Measurements from ENCODE around the gene GRID1. TPM values are rescaled to one million over a fixed set of nuclear protein-coding genes. Genes with fewer than 3 reads are reported as not detected.

The GRID1 gene
- total RNA-seq, 4 donors from 2014 or later = 1.4 to 4.9 (median 2.0) TPM

DNA sequence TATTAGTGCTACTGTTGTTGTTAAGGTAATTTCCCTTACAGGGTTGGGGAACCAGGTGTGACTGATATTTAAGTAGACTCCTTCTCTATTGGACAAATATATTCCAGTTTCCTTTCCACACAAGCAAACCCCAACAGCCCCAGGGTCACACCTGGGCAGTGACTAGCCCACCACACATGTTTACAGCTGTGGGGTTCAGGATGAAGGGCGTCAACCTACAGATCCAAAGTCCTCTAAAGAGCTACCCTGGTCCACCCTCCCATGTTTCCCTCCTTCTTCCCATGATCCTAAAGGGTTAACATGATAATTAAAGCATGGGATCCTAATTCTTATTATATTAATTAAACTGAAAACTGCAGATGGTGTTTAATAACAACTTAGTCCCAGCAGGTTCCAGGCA, 701.5 kb downstream of the GRID1 start:
- DNase-seq (ENCODE audit: low spot score in 2 of 2) = no peak
- TF ChIP-seq, protein P1, sequence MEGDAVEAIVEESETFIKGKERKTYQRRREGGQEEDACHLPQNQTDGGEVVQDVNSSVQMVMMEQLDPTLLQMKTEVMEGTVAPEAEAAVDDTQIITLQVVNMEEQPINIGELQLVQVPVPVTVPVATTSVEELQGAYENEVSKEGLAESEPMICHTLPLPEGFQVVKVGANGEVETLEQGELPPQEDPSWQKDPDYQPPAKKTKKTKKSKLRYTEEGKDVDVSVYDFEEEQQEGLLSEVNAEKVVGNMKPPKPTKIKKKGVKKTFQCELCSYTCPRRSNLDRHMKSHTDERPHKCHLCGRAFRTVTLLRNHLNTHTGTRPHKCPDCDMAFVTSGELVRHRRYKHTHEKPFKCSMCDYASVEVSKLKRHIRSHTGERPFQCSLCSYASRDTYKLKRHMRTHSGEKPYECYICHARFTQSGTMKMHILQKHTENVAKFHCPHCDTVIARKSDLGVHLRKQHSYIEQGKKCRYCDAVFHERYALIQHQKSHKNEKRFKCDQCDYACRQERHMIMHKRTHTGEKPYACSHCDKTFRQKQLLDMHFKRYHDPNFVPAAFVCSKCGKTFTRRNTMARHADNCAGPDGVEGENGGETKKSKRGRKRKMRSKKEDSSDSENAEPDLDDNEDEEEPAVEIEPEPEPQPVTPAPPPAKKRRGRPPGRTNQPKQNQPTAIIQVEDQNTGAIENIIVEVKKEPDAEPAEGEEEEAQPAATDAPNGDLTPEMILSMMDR (IDR thresholded peaks at IDR 0.05) = no peak
- no peak for TF ChIP-seq POLR2A (IDR thresholded peaks at IDR 0.05)
- 79 to 96% methylated on average over 1 of the region's 1 CpG for WGBS, 2 donors
- H3K4me3 ChIP-seq (ENCODE audit: low read depth, poor library complexity, severe bottlenecking) = no peak overlapping the region
- intact Hi-C loops (cut with DNase I; ENCODE audit: low total_unique reads) = no loop called here

DNA sequence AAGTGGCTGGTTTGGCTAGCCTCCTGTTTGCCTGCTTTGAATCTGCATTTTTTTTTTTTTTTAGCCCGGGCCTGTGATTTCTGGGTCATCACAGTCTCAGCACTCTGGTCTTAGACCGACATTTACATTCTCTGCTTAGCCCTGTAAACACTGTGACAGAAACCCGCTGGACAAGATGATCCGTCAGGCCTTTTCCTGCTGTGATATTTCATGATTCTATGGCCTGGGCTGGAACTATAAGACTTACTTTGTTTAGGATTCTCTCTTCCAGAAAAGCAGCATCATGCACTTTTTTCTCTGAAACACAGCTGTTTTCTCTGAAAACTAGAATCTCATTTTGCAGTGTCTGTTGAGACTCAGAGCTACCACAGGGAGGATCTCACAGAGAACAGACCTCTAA, 705.5 kb downstream of the GRID1 start:
- 84 to 85% methylated on average over 4 of the region's 4 CpGs for WGBS, 2 donors
- no peak for DNase-seq (ENCODE audit: low spot score in 2 of 2)
- no peak for TF ChIP-seq POLR2A (IDR thresholded peaks at IDR 0.05)
- TF ChIP-seq, protein P1 (IDR thresholded peaks at IDR 0.05) = no peak
- H3K4me3 ChIP-seq (ENCODE audit: low read depth, poor library complexity, severe bottlenecking) = no peak overlapping the region
- intact Hi-C loops (cut with DNase I; ENCODE audit: low total_unique reads) = no loop called here

DNA sequence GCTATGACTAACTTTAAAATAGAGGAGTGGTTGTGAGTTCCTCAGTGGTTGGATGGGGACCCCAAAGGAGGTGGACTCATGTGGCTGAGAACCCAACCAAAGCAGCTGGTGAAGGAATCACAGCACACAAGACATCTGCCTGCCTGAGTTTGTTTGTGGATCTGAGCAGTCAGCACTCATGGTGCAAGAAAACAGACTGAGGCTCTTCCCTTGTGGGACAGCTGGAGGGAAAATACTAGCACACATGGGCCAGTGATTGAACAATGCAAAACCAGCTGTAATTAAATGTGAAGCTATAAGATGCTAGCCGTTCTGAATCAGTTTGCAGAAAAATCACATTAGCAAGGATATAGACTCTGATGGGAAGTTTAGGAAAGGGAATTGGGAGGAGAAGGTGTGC, 707.3 kb downstream of the GRID1 start:
- 91 to 96% methylated on average over 1 of the region's 1 CpG for WGBS, 2 donors
- no peak overlapping the region for H3K4me3 ChIP-seq (ENCODE audit: low read depth, poor library complexity, severe bottlenecking)
- TF ChIP-seq, protein P1 (IDR thresholded peaks at IDR 0.05) = no peak
- no peak for TF ChIP-seq POLR2A (IDR thresholded peaks at IDR 0.05)
- DNase-seq (ENCODE audit: low spot score in 2 of 2) = no peak
- intact Hi-C loops (cut with DNase I; ENCODE audit: low total_unique reads) = no loop called here

DNA sequence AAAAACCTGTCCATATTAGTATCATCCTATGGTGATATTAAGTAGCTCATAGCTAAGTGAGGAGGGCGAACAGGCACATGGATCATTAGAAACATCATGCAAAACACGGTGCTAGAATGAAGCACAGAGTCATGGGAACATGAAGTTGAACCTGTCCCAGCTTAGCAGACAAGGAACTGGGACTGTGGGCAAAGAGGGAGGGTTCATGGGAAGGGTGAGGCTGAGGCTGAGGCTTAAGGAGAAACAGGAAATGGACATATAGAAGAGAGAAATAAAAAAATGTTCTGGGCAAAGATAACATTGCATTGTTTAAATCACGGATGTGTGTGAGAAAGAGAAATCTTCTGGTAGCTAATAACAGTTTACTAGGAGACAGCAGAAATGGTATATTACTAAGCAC, 708.1 kb downstream of the GRID1 start:
- WGBS, 2 donors = 49 to 56% methylated on average over 3 of the region's 3 CpGs
- intact Hi-C loops (cut with DNase I; ENCODE audit: low total_unique reads) = no loop called here

DNA sequence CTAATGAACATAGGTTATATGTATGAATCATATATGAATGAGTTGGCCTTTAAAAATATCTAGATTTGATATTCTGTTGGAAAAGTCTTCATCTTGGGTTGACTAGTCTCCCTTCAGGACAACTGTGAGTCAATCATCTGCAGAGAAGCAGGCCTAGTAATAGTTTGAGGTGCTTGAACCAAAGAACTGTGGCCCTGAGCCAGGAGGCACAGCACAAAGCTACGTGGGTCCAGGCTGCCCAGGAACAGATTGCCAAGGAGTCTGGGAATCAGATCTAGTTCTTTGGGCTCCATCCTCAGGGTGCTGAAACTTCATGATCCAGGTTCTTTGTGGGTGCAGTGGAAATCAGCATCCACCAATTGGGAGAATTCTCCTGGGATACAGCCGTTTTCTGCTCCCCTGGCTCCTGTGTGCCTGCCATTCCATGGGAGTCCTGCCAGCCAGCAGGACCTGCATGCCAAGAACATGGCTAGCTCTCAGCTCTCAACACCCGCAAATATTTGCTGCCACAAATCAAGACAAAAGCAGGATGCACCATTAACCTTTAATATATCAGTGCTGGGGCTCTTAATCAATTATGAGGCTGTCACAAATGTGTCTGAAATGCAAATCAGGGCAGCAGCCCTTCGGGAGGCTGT, 709.0 kb downstream of the GRID1 start:
- TF ChIP-seq, protein P1 (IDR thresholded peaks at IDR 0.05) = no peak
- TF ChIP-seq POLR2A (IDR thresholded peaks at IDR 0.05) = no peak
- H3K4me3 ChIP-seq (ENCODE audit: low read depth, poor library complexity, severe bottlenecking) = no peak overlapping the region
- DNase-seq (ENCODE audit: low spot score in 2 of 2) = no peak
- WGBS, 2 donors = 31 to 38% methylated on average over 4 of the region's 4 CpGs
- intact Hi-C loops (cut with DNase I; ENCODE audit: low total_unique reads) = no loop called here

More for the DNA sequence above, 708.1 kb downstream of the GRID1 start:
- DNase-seq (ENCODE audit: low spot score in 2 of 2) = no peak
- TF ChIP-seq, protein P1 (IDR thresholded peaks at IDR 0.05) = no peak
- TF ChIP-seq POLR2A (IDR thresholded peaks at IDR 0.05) = no peak
- H3K4me3 ChIP-seq (ENCODE audit: low read depth, poor library complexity, severe bottlenecking) = no peak overlapping the region

DNA sequence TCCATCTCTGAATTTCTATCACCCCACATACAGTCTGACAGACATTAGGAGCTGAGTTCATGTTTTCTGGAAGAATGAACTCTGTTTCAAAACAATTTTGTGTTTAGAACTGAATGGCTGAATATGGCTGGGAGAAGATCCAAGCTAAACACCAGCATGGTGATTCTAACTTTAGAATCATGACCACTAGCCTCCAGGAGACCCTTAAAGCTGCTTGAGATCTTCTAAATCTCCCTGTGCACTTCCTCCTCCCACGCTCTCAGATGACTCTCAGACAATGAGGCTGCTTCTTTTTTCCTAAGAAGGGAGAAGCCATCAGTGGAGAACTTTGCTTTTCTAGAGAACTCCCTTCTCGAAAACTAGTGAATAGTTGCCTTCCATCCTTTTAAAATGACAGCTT, 711.2 kb downstream of the GRID1 start:
- TF ChIP-seq, protein P1 (IDR thresholded peaks at IDR 0.05) = no peak
- no peak for TF ChIP-seq POLR2A (IDR thresholded peaks at IDR 0.05)
- intact Hi-C loops (cut with DNase I; ENCODE audit: low total_unique reads) = no loop called here
- H3K4me3 ChIP-seq (ENCODE audit: low read depth, poor library complexity, severe bottlenecking) = no peak overlapping the region
- WGBS, 2 donors = 67 to 78% methylated on average over 2 of the region's 2 CpGs
- no peak for DNase-seq (ENCODE audit: low spot score in 2 of 2)

Measured in lower leg skin (tissue), 4 donors.